H1 (cell line): ENCODE data around the gene SBF1. TPM values are rescaled to one million over a fixed set of nuclear protein-coding genes. Genes with fewer than 3 reads are reported as not detected.

Experiments
- CHD1 ChIP-seq: IDR thresholded peaks from 2 replicates; pipeline ENCODE4 v1.6.1; 2012; ENCODE audit warnings: low read depth, low read length, improper control_type of control experiment
- CHD2 ChIP-seq: IDR thresholded peaks from 2 replicates; pipeline ENCODE4 v1.6.1; 2012; ENCODE audit warnings: low read length, improper control_type of control experiment
- CREB1 ChIP-seq: IDR thresholded peaks from 2 replicates; pipeline ENCODE4 v1.6.1; 2012; ENCODE audit warnings: inconsistent platforms
- FOSL1 ChIP-seq: IDR thresholded peaks from 2 replicates; pipeline ENCODE4 v1.6.1; 2011; ENCODE audit warnings: mild to moderate bottlenecking, low read depth, low read length, moderate library complexity; ENCODE audit not compliant: insufficient read depth
- HDAC2 ChIP-seq, 2 experiments: fragments of 300-600 bp in 1 of 2; sonication (generic) in 1 of 2; IDR thresholded peaks; 2 replicates each; pipeline ENCODE4 v1.6.1; 2011 to 2012; ENCODE audit warnings: low read depth in 2 of 2, low read length in 2 of 2, mild to moderate bottlenecking in 2 of 2, moderate library complexity in 2 of 2, borderline replicate concordance in 1 of 2, inconsistent platforms in 1 of 2
- HDAC6 ChIP-seq: IDR thresholded peaks from one replicate; pipeline ENCODE4 v1.7.1; 2012; ENCODE audit warnings: low read depth, mild to moderate bottlenecking, inconsistent platforms, low read length, moderate library complexity
- KDM5A ChIP-seq: fragments of 200-600 bp; IDR thresholded peaks from 2 replicates; pipeline ENCODE4 v1.7.1; 2012; ENCODE audit warnings: mild to moderate bottlenecking, low read length, inconsistent platforms, mixed read lengths
- POLR2AphosphoS5 ChIP-seq: IDR thresholded peaks from 2 replicates; pipeline ENCODE4 v1.6.1; 2011; ENCODE audit warnings: low read depth, low read length
- RFX5 ChIP-seq: IDR thresholded peaks from 2 replicates; pipeline ENCODE4 v1.6.1; 2011; ENCODE audit warnings: low read depth, low read length, improper control_type of control experiment, borderline replicate concordance
- SIN3A ChIP-seq, 2 experiments: IDR thresholded peaks in 1 of 2; conservative IDR thresholded peaks in 1 of 2; 2 replicates each; pipeline ENCODE4 v1.6.1; 2011 to 2012; ENCODE audit warnings: low read length in 2 of 2, improper control_type of control experiment in 1 of 2, low read depth in 1 of 2, mild to moderate bottlenecking in 1 of 2
- SIRT6 ChIP-seq: IDR thresholded peaks from one replicate; pipeline ENCODE4 v1.7.1; 2012; ENCODE audit warnings: low read length, inconsistent platforms
- SP2 ChIP-seq: IDR thresholded peaks from 2 replicates; pipeline ENCODE4 v1.6.1; 2012; ENCODE audit warnings: mild to moderate bottlenecking, low read length, inconsistent platforms
- SRF ChIP-seq: IDR thresholded peaks from 2 replicates; pipeline ENCODE4 v1.6.1; 2011; ENCODE audit warnings: mild to moderate bottlenecking, low read depth, low read length, moderate library complexity
- TBP ChIP-seq: IDR thresholded peaks from 2 replicates; pipeline ENCODE4 v1.6.1; 2011; ENCODE audit warnings: low read depth, low read length, improper control_type of control experiment
- USF2 ChIP-seq: IDR thresholded peaks from 2 replicates; pipeline ENCODE4 v1.6.1; 2011; ENCODE audit warnings: low read length, improper control_type of control experiment
- YY1 ChIP-seq: IDR thresholded peaks from 2 replicates; pipeline ENCODE4 v1.6.1; 2011; ENCODE audit warnings: low read depth, mild to moderate bottlenecking, low read length
- polyA plus RNA-seq, 7 experiments: library from polyadenylated mRNA; depleted of rRNA in 3 of 7; stranded (reverse) in 5 of 7; unstranded in 2 of 7; fragments of >200 nt in 5 of 7; fragments of 200-250 nt in 2 of 7; gene quantifications; 1 replicate in 5 of 7; 2 replicates in 1 of 7; 4 replicates in 1 of 7; pipeline versions ENCODE4 v1.2.1 to v1.2.3, GENCODE V29; 2011 to 2013; ENCODE audit warnings: missing spikeins in 2 of 7, mixed read lengths in 2 of 7
- total RNA-seq: library from RNA; stranded (reverse); fragmentation: NEBNext Ultra II Directional; extraction: Animal tissue kit (Norgen Biotek cat#: 25700); gene quantifications from 2 replicates; pipeline ENCODE4 v1.2.1, GENCODE V29; 2021

SBF1 gene
- total and polyA plus RNA-seq, 2 of the 8 experiments (the other 6 are each of a cell fraction or from before 2014, with no cell fraction given), result 29.1 to 71.5 TPM

- TF ChIP-seq CREB1 (peak; percentile 99), SP2 (no peak), SIRT6 (no peak), RFX5 (no peak), FOSL1 (no peak), TBP (peak; percentile 94), SIN3A (conservative IDR thresholded peaks at IDR 0.05 in 1 of 2, IDR thresholded peaks at IDR 0.05 in 1 of 2; ENCODE audit: low read depth in 1 of 2, low read length in 2 of 2) (peak; percentile 49 to 66; a peak in 1 of 4 replicates), CHD2 (no peak), POLR2AphosphoS5 (peak; percentile 97), KDM5A (peak; percentile 99), HDAC6 (no peak), USF2 (no peak), HDAC2 (IDR thresholded peaks at IDR 0.05; ENCODE audit: borderline replicate concordance in 1 of 2, low read depth in 2 of 2, low read length in 2 of 2) (peak in 1 of 2 experiments; percentile 92; a peak in 1 of 4 replicates), YY1 (peak; percentile 98), SRF (peak; percentile 79), CHD1 (no peak)
Measured at GRCh38 chr22:50507991-50508884, 33.4 kb upstream of the SBF1 start, which contains the start of gene NCAPH2 (continued).
